AML-193 (cell line): ENCODE results near the gene MFNG.

Source experiments
- DNase-seq, 2 experiments: peaks; one replicate each; lab custom pipeline; 2025; lab: John Stamatoyannopoulos, UW

MFNG gene

GRCh38 chr22:37511395-37512104 is 25.4 kb upstream of the MFNG start:
- DNase-seq, result no peak

- DNase-seq, result no peak
Measured at GRCh38 chr22:37510091-37510490, 23.9 kb upstream of the MFNG start.

- DNase-seq, result no peak
Measured at GRCh38 chr22:37509059-37509860, 23.1 kb upstream of the MFNG start.

GRCh38 chr22:37508431-37508992 is 22.3 kb upstream of the MFNG start:
- no peak for DNase-seq

- no peak for DNase-seq
Measured at GRCh38 chr22:37507731-37508130, 21.5 kb upstream of the MFNG start.

GRCh38 chr22:37505989-37506388 is 19.8 kb upstream of the MFNG start:
- DNase-seq, result no peak

- no peak for DNase-seq
Measured at GRCh38 chr22:37505565-37505964, 19.4 kb upstream of the MFNG start.

- no peak for DNase-seq
Measured at GRCh38 chr22:37504964-37505363, 18.8 kb upstream of the MFNG start.

GRCh38 chr22:37503850-37504249 is 17.7 kb upstream of the MFNG start:
- no peak for DNase-seq

GRCh38 chr22:37503183-37503683 is 17.0 kb upstream of the MFNG start:
- DNase-seq, result no peak

- DNase-seq, result no peak
Measured at GRCh38 chr22:37502342-37503182, 16.4 kb upstream of the MFNG start.

- DNase-seq, result no peak
Measured at GRCh38 chr22:37501610-37502341, 15.6 kb upstream of the MFNG start.

GRCh38 chr22:37500745-37501609 is 14.8 kb upstream of the MFNG start:
- DNase-seq, result no peak

- DNase-seq, result no peak
Measured at GRCh38 chr22:37499789-37500540, 13.8 kb upstream of the MFNG start.

- no peak for DNase-seq
Measured at GRCh38 chr22:37499027-37499707, 13.0 kb upstream of the MFNG start.

- DNase-seq, result peak; percentile 25 to 51
Measured at GRCh38 chr22:37498289-37498909, 12.2 kb upstream of the MFNG start.

- DNase-seq, result no peak
Measured at GRCh38 chr22:37497062-37497599, 10.9 kb upstream of the MFNG start.

- DNase-seq, result no peak
Measured at GRCh38 chr22:37496651-37497050, 10.5 kb upstream of the MFNG start.
